Activated naive CD4-positive, alpha-beta T cell treated with anti-CD3 and anti-CD28 coated beads for 36 hours (primary cell): ENCODE data around the gene RACGAP1. TPM values are rescaled to one million over a fixed set of nuclear protein-coding genes. Genes with fewer than 3 reads are reported as not detected.

Experiments used
- CTCF ChIA-PET: fragments of 350-600 bp; sonication (Branson Sonifier 250); formaldehyde crosslinking; loops from one replicate; lab custom pipeline; 2021; ENCODE audit warnings: antibody characterized with exemption; lab: Charles Lee
- DNase-seq: peaks from one replicate; pipeline ENCODE4 v3.0.0-alpha.2; 2020
- H3K27ac Mint-ChIP-seq: one replicate; pipeline ENCODE4 v1.8.0; 2021; ENCODE audit warnings: mild to moderate bottlenecking, mixed read lengths
- H3K27me3 Mint-ChIP-seq: one replicate; pipeline ENCODE4 v1.8.0; 2021; ENCODE audit warnings: low read depth, mixed read lengths
- H3K36me3 Mint-ChIP-seq: one replicate; pipeline ENCODE4 v1.8.0; 2021; ENCODE audit warnings: low read depth, mixed read lengths
- H3K4me1 Mint-ChIP-seq: one replicate; pipeline ENCODE4 v1.8.0; 2021; ENCODE audit warnings: low read depth, mixed read lengths
- H3K4me3 Mint-ChIP-seq: one replicate; pipeline ENCODE4 v1.8.0; 2021; ENCODE audit warnings: mild to moderate bottlenecking, moderate library complexity, mixed read lengths
- H3K9me3 Mint-ChIP-seq: one replicate; pipeline ENCODE4 v1.8.0; 2021; ENCODE audit warnings: mixed read lengths
- intact Hi-C: fragments of 100-400 bp; cut with micrococcal nuclease; formaldehyde crosslinking; loops from one replicate; pipeline ENCODE4 v1.15.1; 2023
- total RNA-seq, 2 experiments: library from RNA; stranded (reverse); gene quantifications; one replicate each; pipeline ENCODE4 v1.2.3, GENCODE V29; 2021

RACGAP1 gene
- total RNA-seq, 2 experiments from 2014 or later = 156 to 159 TPM

DNA sequence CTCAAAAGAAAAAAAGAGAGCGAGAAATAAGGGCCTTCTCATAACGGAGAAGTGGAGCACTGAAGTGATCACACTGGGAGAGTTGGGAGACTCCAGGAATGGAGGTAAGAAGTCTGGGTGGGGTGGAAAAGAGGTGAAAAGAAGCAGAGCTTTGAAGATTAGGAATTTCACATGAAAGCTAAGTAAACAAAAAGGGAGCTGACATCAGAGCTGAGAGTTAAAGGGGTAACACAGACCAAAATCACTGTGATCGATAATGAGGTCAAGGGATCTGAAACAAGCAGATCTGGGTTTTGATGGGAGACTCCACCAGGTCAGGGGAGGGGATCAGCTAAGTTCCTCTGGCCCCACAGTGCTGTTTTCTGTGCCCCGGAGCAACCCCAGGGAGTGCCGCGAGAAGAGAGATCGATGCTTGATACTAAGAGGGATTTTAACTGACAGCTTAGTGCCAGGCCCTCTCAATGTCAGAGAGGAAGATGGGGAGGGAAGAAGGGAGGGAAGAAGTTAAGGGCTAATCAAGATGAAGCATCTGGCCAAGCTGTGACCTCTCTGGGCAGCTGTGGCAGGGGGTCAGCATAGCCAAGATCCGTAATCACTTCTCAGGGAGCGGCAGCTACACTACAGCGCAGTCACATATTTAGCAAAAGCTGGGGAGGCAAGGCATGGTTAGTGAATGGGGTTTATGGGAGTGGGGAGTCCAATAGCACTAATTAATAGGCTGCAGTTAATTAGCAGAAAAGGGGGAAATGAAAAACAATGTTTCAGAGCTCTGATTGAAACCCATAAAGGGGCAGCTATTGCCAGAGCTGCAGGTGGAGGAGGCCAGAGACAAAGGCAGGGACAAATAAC lies 44.6 kb downstream of the RACGAP1 start:
- H3K36me3 Mint-ChIP-seq = no peaks in the 10 kb centered on the region

DNA sequence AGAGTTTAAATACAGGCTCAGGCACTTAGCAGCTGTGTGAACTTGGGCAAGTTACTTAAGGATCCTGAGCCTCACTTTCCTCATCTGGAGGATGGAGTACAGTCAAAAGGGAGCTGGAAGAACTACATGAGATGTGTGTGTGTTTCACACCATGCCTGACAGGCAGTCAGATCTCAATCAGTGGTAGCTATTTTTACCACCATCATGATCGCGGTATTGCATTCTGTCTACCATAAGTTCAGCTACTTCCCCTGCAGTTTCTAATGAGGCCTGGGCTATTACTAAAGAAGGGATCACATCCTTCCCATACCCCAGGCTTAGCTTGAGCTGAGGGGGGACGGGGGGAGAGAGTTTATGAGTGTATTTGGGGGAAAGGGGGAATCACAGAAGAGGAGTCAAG lies 45.5 kb downstream of the RACGAP1 start:
- Mint-ChIP-seq H3K27me3 (no peaks in the 10 kb centered on the region), H3K27ac (no peak overlapping the region), H3K36me3 (no peaks in the 10 kb centered on the region), H3K4me1 (no peaks in the 10 kb centered on the region), H3K9me3 (no peaks in the 10 kb centered on the region), H3K4me3 (no peak overlapping the region)
- DNase-seq = no peak
- intact Hi-C loops = no loop called here
- CTCF ChIA-PET = interaction anchor here (0.6 to 7.3 kb wide), 6 partner anchors 13 to 1883 kb away, joined by 3 to 76 read pairs (median 6); no protein-coding TSS in a partner anchor

More for the DNA sequence above, 44.6 kb downstream of the RACGAP1 start:
- Mint-ChIP-seq H3K27me3 (no peaks in the 10 kb centered on the region), H3K4me3 (no peak overlapping the region), H3K4me1 (no peaks in the 10 kb centered on the region), H3K27ac (no peak overlapping the region), H3K9me3 (no peaks in the 10 kb centered on the region)
- intact Hi-C loops = no loop called here
- DNase-seq = no peak
- CTCF ChIA-PET = interaction anchor here (1.1 to 7.3 kb wide), 6 partner anchors 14 to 195 kb away, joined by 4 to 76 read pairs (median 6); no protein-coding TSS in a partner anchor

DNA sequence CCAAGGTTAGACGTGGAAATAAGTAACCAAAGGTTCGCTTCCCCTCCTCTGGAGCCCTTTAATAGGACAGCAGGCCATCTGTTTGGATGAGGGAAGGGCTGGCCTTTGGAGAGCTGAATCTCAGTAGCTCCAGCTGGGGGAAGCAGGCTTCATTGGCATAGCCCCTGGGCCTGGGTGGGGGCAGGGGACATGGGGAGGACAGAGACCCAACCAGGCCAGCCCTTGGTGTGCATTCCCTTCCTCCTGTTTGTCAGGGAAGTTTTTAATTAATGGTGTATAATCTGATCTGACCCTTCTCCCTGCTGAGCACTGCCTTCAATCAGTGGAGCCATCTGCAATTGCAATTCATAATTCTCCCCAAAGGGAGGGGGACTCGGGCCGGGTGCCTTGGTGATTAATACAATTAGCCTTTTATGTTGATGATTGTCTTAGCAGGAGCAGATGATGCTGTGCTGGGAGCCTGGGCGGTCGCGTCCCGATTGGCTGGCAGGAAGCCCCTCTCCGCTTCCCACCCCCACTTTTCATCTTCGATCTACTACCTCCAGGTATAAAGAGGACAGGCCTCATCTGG lies 46.2 kb downstream of the RACGAP1 start:
- H3K9me3 Mint-ChIP-seq = no peaks in the 10 kb centered on the region
- intact Hi-C loops = no loop called here
- H3K4me1 Mint-ChIP-seq = no peaks in the 10 kb centered on the region
- CTCF ChIA-PET = interaction anchor here (0.6 to 7.3 kb wide), 7 partner anchors 12 to 324 kb away, joined by 3 to 76 read pairs (median 5); no protein-coding TSS in a partner anchor
- H3K4me3 Mint-ChIP-seq = no peak overlapping the region
- no peak for DNase-seq
- no peaks in the 10 kb centered on the region for H3K36me3 Mint-ChIP-seq
- H3K27ac Mint-ChIP-seq = no peak overlapping the region
- H3K27me3 Mint-ChIP-seq = no peaks in the 10 kb centered on the region

DNA sequence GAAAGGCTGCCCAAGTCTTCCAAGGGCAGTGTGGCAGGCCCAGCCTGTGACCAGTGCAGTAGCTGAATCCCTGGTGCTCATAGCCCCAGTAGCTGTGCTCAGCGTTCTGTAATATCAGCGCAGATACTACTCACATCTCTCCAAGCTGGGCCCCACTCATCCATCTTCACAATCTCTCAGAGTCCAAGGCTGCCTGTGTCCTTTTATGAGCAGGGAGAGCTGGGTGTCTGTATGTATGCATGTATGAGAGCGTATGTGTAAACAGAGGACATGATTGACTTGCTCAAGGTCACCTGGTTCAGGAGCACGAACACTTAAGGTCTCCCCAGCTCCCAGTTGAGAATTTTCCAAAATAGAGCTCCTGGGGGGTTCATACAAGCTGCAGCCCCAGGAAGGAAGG lies 47.2 kb downstream of the RACGAP1 start:
- CTCF ChIA-PET = interaction anchor here (0.9 to 7.3 kb wide), 4 partner anchors 11 to 92 kb away, joined by 3 to 76 read pairs (median 5); no protein-coding TSS in a partner anchor
- Mint-ChIP-seq H3K27me3 (no peaks in the 10 kb centered on the region), H3K4me1 (no peaks in the 10 kb centered on the region), H3K27ac (no peak overlapping the region), H3K36me3 (no peaks in the 10 kb centered on the region), H3K4me3 (no peak overlapping the region), H3K9me3 (no peaks in the 10 kb centered on the region)
- DNase-seq = no peak
- intact Hi-C loops = no loop called here

DNA sequence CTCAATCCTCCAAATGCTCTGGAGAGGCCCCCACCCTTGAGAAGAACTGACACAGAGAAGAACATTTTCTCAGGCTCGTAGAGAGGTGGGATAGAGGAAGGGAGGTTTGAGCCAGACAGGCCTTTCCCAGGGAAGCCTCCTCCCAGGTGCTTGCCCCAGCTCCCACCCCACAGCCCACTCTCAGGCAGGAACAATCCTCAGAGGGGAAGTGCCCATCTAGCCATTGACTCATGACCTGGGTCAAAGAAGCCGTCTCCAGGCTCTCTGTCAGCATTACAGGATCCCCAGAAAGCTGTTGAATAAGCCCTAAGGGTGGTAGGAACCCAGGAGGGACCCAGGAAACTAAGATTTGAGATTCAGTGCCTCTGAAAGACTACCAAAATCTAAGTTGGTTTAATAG lies 48.7 kb downstream of the RACGAP1 start:
- H3K27me3 Mint-ChIP-seq = peaks cover 3% of the 10 kb centered on the region
- H3K27ac Mint-ChIP-seq = no peak overlapping the region
- no peaks in the 10 kb centered on the region for H3K9me3 Mint-ChIP-seq
- CTCF ChIA-PET = interaction anchor here (0.6 to 0.7 kb wide), 2 partner anchors 10 to 109 kb away, joined by 3 read pairs; no protein-coding TSS in a partner anchor
- H3K4me1 Mint-ChIP-seq = no peaks in the 10 kb centered on the region
- no peak for DNase-seq
- no peaks in the 10 kb centered on the region for H3K36me3 Mint-ChIP-seq
- H3K4me3 Mint-ChIP-seq = no peak overlapping the region
- intact Hi-C loops = no loop called here

DNA sequence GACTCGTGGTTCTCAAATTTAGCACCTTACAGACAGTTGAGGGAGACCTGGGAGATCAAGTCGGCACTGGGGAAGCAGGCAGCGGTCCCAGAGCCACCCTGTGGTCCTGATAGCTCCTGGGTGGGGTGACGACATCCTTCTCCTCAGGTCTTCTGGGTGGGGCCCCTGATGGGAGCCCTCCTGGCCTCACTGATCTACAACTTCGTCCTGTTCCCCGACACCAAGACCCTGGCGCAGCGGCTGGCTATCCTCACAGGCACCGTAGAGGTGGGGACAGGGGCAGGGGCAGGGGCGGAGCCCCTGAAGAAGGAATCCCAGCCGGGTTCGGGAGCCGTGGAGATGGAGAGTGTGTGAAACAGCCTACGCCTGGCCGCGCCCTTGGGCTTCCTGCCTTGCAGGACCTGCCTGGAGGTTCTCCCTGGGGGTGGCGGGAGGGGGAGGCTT lies 50.0 kb downstream of the RACGAP1 start:
- H3K4me1 Mint-ChIP-seq = no peaks in the 10 kb centered on the region
- no peak overlapping the region for H3K27ac Mint-ChIP-seq

DNA sequence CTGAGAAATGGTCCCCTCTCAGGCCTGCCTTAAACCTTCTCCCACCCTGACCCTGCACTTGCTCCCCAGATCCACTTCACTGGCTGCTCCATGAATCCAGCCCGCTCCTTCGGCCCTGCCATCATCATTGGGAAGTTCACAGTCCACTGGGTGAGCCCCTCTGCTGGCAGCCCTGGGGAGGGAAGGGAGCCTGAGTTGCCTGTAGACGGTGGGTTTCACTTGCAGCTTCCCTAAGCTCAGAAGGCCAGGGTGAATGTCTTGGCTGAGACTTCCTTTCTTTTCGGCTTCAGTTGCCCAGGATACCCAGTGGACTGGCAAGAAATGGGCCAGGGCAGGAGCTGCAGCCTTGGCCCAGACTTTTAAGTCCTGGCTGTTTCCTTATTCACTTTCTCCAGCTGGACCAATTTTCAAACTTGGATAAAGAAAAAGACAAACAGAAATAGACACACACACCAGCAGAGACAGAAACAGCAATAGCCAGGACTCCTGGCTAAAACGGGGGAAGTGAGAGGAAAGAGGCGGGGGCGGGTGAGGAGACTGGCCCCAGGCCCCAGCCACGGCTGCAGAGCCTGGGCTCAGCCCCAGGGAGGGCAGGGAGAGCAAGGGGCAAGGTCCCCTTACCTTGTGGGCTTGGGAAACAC lies 50.5 kb downstream of the RACGAP1 start:
- Mint-ChIP-seq H3K27ac (no peak overlapping the region), H3K36me3 (no peaks in the 10 kb centered on the region), H3K4me3 (no peak overlapping the region), H3K27me3 (peaks cover 3% of the 10 kb centered on the region), H3K4me1 (no peaks in the 10 kb centered on the region), H3K9me3 (no peaks in the 10 kb centered on the region)
- CTCF ChIA-PET = no interaction called here
- no peak for DNase-seq
- intact Hi-C loops = no loop called here

More for the DNA sequence above, 50.0 kb downstream of the RACGAP1 start:
- intact Hi-C loops = no loop called here
- H3K36me3 Mint-ChIP-seq = no peaks in the 10 kb centered on the region
- H3K27me3 Mint-ChIP-seq = peaks cover 3% of the 10 kb centered on the region
- DNase-seq = no peak
- CTCF ChIA-PET = no interaction called here
- no peak overlapping the region for H3K4me3 Mint-ChIP-seq
- H3K9me3 Mint-ChIP-seq = no peaks in the 10 kb centered on the region

DNA sequence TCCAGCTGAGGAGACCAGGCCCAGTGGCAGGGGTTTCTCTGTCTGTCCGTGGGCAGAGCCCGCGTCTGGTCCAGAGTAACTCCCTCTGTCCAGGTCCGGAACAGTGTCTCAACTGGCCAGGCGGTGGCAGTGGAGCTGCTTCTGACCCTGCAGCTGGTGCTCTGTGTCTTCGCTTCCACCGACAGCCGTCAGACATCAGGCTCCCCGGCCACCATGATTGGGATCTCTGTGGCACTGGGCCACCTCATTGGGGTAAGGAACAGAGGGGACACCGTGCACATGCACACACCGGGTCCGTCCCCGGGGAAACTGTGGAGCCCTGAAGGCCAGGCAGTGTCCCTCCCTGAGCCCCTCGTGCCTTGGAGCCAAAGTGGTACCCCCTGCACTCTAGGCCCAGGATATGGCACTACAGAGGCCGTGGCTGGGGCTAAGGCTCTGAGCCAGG lies 51.0 kb downstream of the RACGAP1 start:
- Mint-ChIP-seq H3K27me3 (peaks cover 3% of the 10 kb centered on the region), H3K36me3 (no peaks in the 10 kb centered on the region), H3K9me3 (no peaks in the 10 kb centered on the region), H3K4me1 (no peaks in the 10 kb centered on the region), H3K27ac (no peak overlapping the region), H3K4me3 (no peak overlapping the region)
- CTCF ChIA-PET = no interaction called here
- no peak for DNase-seq
- intact Hi-C loops = no loop called here

DNA sequence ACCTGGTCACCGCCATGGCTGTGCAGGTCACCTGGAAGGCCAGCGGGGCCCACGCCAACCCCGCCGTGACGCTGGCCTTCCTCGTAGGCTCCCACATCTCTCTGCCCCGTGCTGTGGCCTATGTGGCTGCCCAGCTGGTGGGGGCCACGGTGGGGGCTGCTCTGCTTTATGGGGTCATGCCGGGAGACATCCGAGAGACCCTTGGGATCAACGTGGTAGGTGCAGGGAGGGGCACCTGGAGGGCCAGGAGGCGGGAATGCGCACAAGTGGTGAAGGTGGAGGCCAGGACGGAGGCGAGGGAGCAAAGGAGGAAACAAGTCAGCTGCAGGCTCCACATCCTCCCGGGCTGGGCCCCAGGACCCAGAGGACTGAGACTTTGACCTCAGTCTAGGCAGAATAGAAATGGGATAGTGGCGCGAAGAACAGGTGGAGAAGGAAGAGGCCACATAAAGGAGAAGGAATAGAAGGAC lies 51.9 kb downstream of the RACGAP1 start:
- H3K4me1 Mint-ChIP-seq = no peaks in the 10 kb centered on the region
- intact Hi-C loops = no loop called here
- H3K9me3 Mint-ChIP-seq = no peaks in the 10 kb centered on the region
- peaks cover 6% of the 10 kb centered on the region for H3K27me3 Mint-ChIP-seq
- CTCF ChIA-PET = interaction anchor here (0.6 kb wide), 1 partner anchor 68 kb away, joined by 4 read pairs; no protein-coding TSS in a partner anchor
- DNase-seq = no peak
- no peaks in the 10 kb centered on the region for H3K36me3 Mint-ChIP-seq
- no peak overlapping the region for H3K27ac Mint-ChIP-seq
- H3K4me3 Mint-ChIP-seq = no peak overlapping the region

DNA sequence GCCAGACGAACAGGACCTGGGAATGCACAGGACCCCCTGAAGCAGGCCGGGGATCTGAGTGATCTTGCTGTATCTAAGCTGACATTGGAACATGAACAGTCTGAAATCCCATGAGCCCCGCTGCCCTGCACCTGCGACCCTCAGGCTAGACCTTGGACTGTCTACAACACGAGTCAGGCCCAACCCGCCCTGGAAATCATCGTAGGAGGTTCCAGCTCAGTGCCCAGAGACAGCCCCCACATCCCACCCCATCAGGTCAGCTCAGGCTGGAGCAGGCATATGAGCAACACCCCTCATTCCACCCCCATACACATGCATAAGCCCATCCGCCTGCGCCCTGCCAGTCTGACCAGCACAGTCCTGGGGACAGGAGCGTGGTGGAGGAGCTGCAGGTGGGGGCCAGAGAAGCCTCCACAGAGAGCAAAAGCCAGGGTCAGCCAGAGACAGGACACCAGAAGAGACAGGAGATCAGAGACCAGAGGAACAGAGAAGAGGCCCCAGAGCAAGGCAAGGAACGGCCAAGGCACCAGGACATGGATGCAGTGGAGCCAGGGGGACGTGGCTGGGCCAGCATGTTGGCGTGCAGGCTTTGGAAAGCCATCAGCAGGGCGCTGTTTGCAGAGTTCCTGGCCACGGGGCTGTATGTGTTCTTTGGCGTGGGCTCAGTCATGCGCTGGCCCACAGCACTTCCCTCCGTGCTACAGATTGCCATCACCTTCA lies 52.5 kb downstream of the RACGAP1 start, which contains the start of gene AQP6:
TSS of gene AQP6 (plus strand) at position 307 of the 720 bp plus-strand sequence. CDS start at position 534, 227 bp downstream.
- Mint-ChIP-seq H3K4me1 (no peaks in the 10 kb centered on the region), H3K4me3 (no peak within 1 kb of the TSS), H3K36me3 (no peaks in the 10 kb centered on the region), H3K9me3 (no peaks in the 10 kb centered on the region), H3K27ac (no peak within 1 kb of the TSS), H3K27me3 (peaks cover 11% of the 10 kb centered on the region)
- CTCF ChIA-PET = interaction anchor here (0.6 to 1.2 kb wide), 3 partner anchors 67 to 97 kb away, joined by 3 to 4 read pairs (median 3); no protein-coding TSS in a partner anchor
- DNase-seq = no peak
- intact Hi-C loops = no loop called here

DNA sequence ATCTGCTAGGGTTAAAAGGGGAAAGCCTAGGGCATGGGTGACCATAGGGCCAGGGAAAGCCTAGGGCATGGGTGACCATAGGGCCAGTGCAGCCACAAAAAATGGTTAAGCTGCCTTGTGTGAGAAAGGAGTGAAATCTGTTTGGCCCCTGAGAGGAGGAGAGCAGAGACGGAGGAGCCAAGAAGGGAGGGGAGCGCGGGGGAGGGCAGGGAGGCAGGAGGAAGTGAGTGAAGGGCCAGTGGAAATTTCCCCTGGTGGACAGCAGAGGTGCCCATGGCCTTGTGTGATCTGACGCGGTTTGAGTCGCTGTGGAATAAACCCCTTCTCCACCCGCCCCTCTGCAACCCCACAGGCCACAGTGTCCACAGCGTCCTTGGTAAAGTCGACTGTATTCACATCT lies 53.2 kb downstream of the RACGAP1 start:
- no peak for DNase-seq
- H3K27ac Mint-ChIP-seq = no peak overlapping the region
- H3K27me3 Mint-ChIP-seq = peaks cover 11% of the 10 kb centered on the region
- intact Hi-C loops = no loop called here
- H3K4me3 Mint-ChIP-seq = no peak overlapping the region
- H3K9me3 Mint-ChIP-seq = no peaks in the 10 kb centered on the region
- CTCF ChIA-PET = interaction anchor here (0.8 to 1.2 kb wide), 2 partner anchors 67 to 98 kb away, joined by 3 read pairs; no protein-coding TSS in a partner anchor
- no peaks in the 10 kb centered on the region for H3K4me1 Mint-ChIP-seq
- no peaks in the 10 kb centered on the region for H3K36me3 Mint-ChIP-seq
